GM19025 (cell line): Measurements from ENCODE around the gene PRDX3.
A peak's percentile ranks its signal among the peaks of the same experiment; 100 is the strongest.
"Not testable (repeated sequence)": the region's sequence is repeated elsewhere in the genome, so short reads cannot be mapped to it uniquely, and the experiment has no call there.

Source experiments
- ATAC-seq: cut with Tn5 transposase; IDR thresholded peaks from one replicate; pipeline ENCODE4 v1.9.1; 2021; ENCODE audit warnings: mild to moderate bottlenecking, low read depth, moderate library complexity; ENCODE audit not compliant: unreplicated experiment

Gene PRDX3

GRCh38 chr10:119207366-119207666 lies 28.7 kb upstream of the PRDX3 start, which contains the start of gene GRK5:
Gene GRK5 (plus strand): TSS chr10:119207571. CDS start chr10:119207918, 347 bp downstream.
- peak; percentile 80 for ATAC-seq

- ATAC-seq, result peak; percentile 50
Observed at GRCh38 chr10:119206603-119207365, 28.2 kb upstream of the PRDX3 start.

- no peak for ATAC-seq
Observed at GRCh38 chr10:119205894-119206602, 27.4 kb upstream of the PRDX3 start.

DNA sequence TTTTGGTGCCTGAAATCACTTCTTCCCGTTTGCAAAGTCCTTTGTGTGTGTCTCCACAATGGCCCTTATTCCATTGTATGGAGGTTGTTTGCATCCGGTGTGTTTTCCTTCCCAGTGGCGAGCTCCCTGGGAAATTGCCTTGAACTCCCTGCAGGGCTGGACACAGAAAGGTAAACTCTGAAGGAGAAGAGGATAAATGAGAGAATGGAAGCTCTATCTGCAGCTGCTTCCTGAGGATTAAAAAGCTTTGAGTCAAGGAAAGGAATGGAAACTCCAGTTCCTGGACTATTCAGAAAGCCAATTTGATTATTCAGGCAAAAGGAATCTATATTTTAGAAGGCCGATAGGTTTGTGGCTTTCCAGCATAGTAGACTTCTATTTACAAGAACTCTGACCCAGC lies 24.4 kb upstream of the PRDX3 start:
- no peak for ATAC-seq

DNA sequence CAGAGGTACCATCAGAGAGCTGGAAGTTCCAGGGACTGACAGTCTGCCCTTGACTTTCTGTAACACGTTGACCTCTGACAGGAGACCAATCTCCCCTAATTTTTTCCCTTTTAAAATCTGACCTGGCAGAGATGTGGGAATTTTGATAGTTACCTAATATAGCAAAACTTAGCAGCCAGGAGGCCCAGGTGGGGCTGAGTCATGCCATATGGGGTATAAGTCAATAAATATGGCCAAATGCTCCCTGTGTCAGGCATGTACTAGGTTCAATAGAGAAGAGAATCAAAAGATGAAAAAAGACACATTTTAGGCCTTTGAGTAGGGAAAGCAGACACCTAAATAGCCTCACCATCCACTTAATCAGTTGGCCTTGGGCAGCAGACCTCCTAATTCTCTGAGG lies 22.6 kb upstream of the PRDX3 start:
- no peak for ATAC-seq

GRCh38 chr10:119199231-119199992 lies 20.8 kb upstream of the PRDX3 start:
- no peak for ATAC-seq

DNA sequence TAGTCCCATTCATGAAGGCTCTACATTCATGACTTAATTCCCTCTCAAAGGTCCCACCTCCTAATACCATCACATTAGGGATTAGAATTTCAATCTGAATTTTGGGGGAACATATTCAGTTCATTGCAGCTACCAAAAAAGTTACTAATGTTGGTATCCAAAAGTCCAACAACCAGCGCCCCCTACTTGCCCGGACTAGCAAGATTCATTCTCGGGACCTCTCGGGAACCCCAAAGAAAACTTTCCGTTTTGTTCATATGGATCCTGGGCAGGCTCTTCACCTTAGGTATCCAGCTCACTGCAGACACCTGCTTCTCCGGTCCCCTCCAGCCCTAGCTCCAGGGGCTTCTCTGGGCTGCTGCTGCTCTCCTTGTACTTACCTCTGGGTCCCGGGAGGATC lies 19.8 kb upstream of the PRDX3 start:
- no peak for ATAC-seq

DNA sequence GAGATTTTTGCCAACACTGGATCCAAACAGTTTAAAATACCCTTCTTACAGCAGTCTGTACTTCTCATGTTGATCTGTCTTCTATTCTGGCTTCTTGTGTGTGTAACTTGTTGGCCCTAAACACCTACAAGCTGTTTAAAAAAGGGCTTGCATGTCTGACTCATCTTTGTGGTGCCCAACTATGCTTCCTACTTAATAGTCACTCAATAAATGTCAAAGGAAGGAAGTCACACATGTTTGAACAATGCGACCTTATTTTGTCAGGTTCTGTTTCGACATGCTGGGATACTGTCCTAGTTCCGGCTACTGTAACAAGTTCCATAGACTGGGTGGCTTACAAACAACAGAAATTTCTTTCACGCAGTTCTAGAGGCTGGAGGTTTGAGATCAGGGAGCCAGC lies 19.3 kb upstream of the PRDX3 start:
- no peak for ATAC-seq

DNA sequence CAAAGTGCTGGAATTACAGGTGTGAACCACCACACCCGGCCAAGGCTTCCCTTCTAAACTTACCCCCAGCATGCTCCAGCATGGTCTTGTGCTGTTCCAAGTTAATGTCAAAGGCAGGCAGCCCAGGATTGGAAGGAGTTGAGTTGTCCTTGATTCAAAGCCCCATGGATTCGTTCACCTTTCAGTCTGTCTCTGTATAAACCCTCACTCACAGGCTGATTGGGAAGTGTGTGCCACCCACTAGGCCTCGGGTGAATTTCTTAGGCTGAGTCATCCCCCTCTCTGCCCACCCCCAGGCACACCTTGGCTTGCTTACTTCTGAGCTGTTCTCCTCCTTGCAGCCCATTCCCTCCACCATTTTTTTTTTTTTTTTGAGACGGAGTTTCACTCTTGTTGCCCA lies 13.3 kb upstream of the PRDX3 start:
- no peak for ATAC-seq

GRCh38 chr10:119190954-119191785 lies 12.6 kb upstream of the PRDX3 start:
- no peak for ATAC-seq

GRCh38 chr10:119190353-119190752 lies 11.7 kb upstream of the PRDX3 start:
- no peak for ATAC-seq

- peak; percentile 72 for ATAC-seq
Observed at GRCh38 chr10:119189811-119190282, 11.2 kb upstream of the PRDX3 start.

GRCh38 chr10:119183664-119184412 lies 5.2 kb upstream of the PRDX3 start:
- no peak for ATAC-seq

DNA sequence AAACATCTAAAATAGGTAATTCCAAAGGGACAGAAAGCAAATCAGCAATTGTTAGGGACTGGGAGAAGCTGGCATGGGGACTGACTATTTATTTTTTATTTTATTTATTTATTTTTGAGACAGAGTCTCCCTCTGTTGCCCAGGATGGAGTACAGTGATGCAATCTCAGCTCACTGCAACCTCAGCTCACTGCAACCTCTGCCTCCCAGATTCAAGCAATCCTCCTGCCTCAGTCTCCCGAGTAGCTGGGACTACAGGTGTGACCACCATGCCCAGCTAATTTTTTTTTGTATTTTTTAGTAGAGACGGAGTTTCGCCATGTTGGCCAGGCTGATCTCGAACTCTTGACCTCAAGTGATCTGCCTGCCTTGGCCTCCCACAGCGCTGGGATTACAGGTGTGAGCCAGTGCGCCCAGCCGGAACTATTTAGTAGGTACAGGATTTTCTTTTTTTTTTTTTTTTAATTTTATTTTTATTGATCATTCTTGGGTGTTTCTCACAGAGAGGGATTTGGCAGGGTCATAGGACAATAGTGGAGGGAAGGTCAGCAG lies 2.3 kb upstream of the PRDX3 start:
- ATAC-seq, result not testable (repeated sequence)

GRCh38 chr10:119177708-119178371 lies 772 bp downstream of the PRDX3 start:
- ATAC-seq, result no peak

DNA sequence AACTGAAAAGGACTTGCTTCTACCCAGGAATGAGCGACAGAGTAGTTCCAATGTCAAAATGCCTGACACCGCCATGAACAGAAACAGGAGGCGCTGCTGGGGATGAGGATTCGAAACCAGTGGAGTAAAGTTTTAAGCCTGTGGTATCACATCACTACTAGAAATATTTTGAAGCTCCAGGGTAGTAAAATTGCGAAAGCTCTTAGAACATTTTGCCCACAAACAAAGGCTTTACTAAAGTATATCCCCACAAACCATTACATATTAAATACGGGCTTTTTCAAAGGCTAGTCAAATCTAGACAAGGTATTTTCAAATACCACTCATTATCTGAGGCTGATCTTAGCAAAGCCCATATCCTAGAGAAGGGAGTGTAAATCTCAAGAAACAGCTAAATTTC lies 2.4 kb downstream of the PRDX3 start:
- no peak for ATAC-seq

DNA sequence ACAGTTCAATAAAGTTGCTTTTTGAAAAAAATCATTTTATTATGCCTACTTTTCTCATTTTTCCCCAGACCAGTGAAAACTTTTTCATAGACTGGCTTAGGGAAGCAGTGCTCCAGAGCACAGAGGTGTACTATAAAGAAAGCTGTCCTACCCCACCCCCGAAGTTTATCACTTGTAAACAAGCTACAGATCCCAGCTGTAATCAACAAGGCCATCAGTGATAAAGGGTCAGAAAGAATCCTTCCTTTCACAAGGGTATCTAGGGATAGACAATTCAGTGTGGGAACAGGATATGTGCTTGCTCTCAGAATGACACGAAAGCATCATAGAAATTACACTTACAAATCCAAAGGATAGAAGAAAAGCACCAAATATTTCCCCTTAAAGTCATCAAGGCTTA lies 4.5 kb downstream of the PRDX3 start:
- no peak for ATAC-seq

GRCh38 chr10:119167041-119167440 lies 11.6 kb downstream of the PRDX3 start:
- no peak for ATAC-seq

- ATAC-seq, result no peak
Observed at GRCh38 chr10:119166564-119166963, 12.0 kb downstream of the PRDX3 start.
